Caco-2 (cell line): ENCODE measurements around the gene KRTAP4-6. TPM values are rescaled to one million over a fixed set of nuclear protein-coding genes. Genes with fewer than 3 reads are reported as not detected.
A peak's percentile ranks its signal among the peaks of the same experiment; 100 is the strongest.
"Not testable (repeated sequence)": the region's sequence is repeated elsewhere in the genome, so short reads cannot be mapped to it uniquely, and the experiment has no call there.

ENCODE experiments used
- BruUV-seq: library from RNA; stranded (reverse); fragments of 400-500 nt; replicated peaks from 2 replicates; lab custom pipeline; 2021; lab: Mats Ljungman, UMichigan
- CTCF ChIA-PET: fragments of 300-600 bp; sonication (Branson Sonifier 250); formaldehyde crosslinking; loops from one replicate; lab custom pipeline; 2022; ENCODE audit warnings: antibody characterized with exemption; lab: Charles Lee
- POLR2A ChIA-PET: fragments of 300-600 bp; sonication (Branson Sonifier 250); formaldehyde crosslinking; loops from one replicate; lab custom pipeline; 2022; ENCODE audit warnings: antibody characterized with exemption; lab: Charles Lee
- DNase-seq, 2 experiments: peaks; one replicate each; pipeline versions ENCODE4 v3.0.0 to v3.0.0-alpha.2; 2020 to 2022
- H3K27me3 ChIP-seq: replicated peaks from 2 replicates; pipeline ENCODE4 v1.6.0; 2011; ENCODE audit warnings: low read length; ENCODE audit not compliant: control insufficient read depth, insufficient read depth
- H3K36me3 ChIP-seq: 2 replicates; pipeline ENCODE4 v1.5.1; 2011; ENCODE audit warnings: low read length; ENCODE audit not compliant: control insufficient read depth, insufficient read depth
- H3K4me1 ChIP-seq: fragments of 250-450 bp; sonication (Bioruptor Pico); 2 replicates; pipeline ENCODE4 v1.5.1; 2020; ENCODE audit warnings: mild to moderate bottlenecking
- H3K4me3 ChIP-seq: 2 replicates; pipeline ENCODE4 v1.5.1; 2011; ENCODE audit warnings: low read depth, mild to moderate bottlenecking, control low read depth, low read length
- H3K9me3 ChIP-seq: fragments of 250-450 bp; sonication (Bioruptor Pico); 2 replicates; pipeline ENCODE4 v1.5.1; 2020; ENCODE audit warnings: mild to moderate bottlenecking, moderate library complexity
- H3K27ac Mint-ChIP-seq: one replicate; pipeline ENCODE4 v1.8.0; 2022; ENCODE audit warnings: mixed read lengths; ENCODE audit not compliant: unreplicated experiment
- H3K27me3 Mint-ChIP-seq: one replicate; pipeline ENCODE4 v1.8.0; 2022; ENCODE audit warnings: mixed read lengths; ENCODE audit not compliant: insufficient read depth, unreplicated experiment
- H3K36me3 Mint-ChIP-seq: one replicate; pipeline ENCODE4 v1.8.0; 2022; ENCODE audit warnings: mild to moderate bottlenecking, mixed read lengths; ENCODE audit not compliant: insufficient read depth, unreplicated experiment
- H3K4me1 Mint-ChIP-seq: one replicate; pipeline ENCODE4 v1.8.0; 2022; ENCODE audit warnings: low read depth, mixed read lengths; ENCODE audit not compliant: unreplicated experiment
- H3K4me3 Mint-ChIP-seq: one replicate; pipeline ENCODE4 v1.8.0; 2022; ENCODE audit warnings: mild to moderate bottlenecking, moderate library complexity, mixed read lengths; ENCODE audit not compliant: unreplicated experiment
- H3K9me3 Mint-ChIP-seq: one replicate; pipeline ENCODE4 v1.8.0; 2022; ENCODE audit warnings: mixed read lengths; ENCODE audit not compliant: unreplicated experiment
- intact Hi-C: fragments of 100-400 bp; cut with micrococcal nuclease; formaldehyde crosslinking; loops from one replicate; pipeline ENCODE4 v1.10.0; 2022; ENCODE audit not compliant: unreplicated experiment
- total RNA-seq: library from RNA; stranded (reverse); gene quantifications from 2 replicates; pipeline ENCODE4 v1.2.3, GENCODE V29; 2022
- TF ChIP-seq, protein P1 (sequence below), 2 experiments: fragments of 200-600 bp in 1 of 2; IDR thresholded peaks; 1 replicate in 1 of 2; 2 replicates in 1 of 2; pipeline versions ENCODE4 v1.5.1 to v1.8.0; 2011 to 2022; ENCODE audit warnings: antibody characterized with exemption in 1 of 2, control low read depth in 1 of 2, inconsistent platforms in 1 of 2, low read depth in 1 of 2, low read length in 1 of 2, mild to moderate bottlenecking in 1 of 2, moderate library complexity in 1 of 2; ENCODE audit not compliant: insufficient read depth in 1 of 2, severe bottlenecking in 1 of 2, unreplicated experiment in 1 of 2

The KRTAP4-6 gene
- total RNA-seq, 1 experiment from 2014 or later = not detected

GRCh38 chr17:41103896-41104295, 36.4 kb downstream of the KRTAP4-6 start:
- H3K36me3 Mint-ChIP-seq = no peaks in the 10 kb centered on the region
- DNase-seq = no peak
- H3K9me3 ChIP-seq = 0 out of 2 replicates have a peak, but pooled peaks cover 4% of the 10 kb centered on the region
- intact Hi-C loops = no loop called here
- H3K27me3 ChIP-seq = no peaks in the 10 kb centered on the region
- BruUV-seq = no TSS peak
- TF ChIP-seq, protein P1, sequence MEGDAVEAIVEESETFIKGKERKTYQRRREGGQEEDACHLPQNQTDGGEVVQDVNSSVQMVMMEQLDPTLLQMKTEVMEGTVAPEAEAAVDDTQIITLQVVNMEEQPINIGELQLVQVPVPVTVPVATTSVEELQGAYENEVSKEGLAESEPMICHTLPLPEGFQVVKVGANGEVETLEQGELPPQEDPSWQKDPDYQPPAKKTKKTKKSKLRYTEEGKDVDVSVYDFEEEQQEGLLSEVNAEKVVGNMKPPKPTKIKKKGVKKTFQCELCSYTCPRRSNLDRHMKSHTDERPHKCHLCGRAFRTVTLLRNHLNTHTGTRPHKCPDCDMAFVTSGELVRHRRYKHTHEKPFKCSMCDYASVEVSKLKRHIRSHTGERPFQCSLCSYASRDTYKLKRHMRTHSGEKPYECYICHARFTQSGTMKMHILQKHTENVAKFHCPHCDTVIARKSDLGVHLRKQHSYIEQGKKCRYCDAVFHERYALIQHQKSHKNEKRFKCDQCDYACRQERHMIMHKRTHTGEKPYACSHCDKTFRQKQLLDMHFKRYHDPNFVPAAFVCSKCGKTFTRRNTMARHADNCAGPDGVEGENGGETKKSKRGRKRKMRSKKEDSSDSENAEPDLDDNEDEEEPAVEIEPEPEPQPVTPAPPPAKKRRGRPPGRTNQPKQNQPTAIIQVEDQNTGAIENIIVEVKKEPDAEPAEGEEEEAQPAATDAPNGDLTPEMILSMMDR (IDR thresholded peaks at IDR 0.05; ENCODE audit: insufficient read depth in 1 of 2, low read depth in 1 of 2, low read length in 1 of 2, severe bottlenecking in 1 of 2, unreplicated experiment in 1 of 2) = no peak
- no peaks in the 10 kb centered on the region for H3K27me3 Mint-ChIP-seq
- peaks cover 10% of the 10 kb centered on the region; the same call in 1 of the 2 replicates for H3K4me1 ChIP-seq
- H3K36me3 ChIP-seq = no peaks in the 10 kb centered on the region
- no peak overlapping the region for H3K27ac Mint-ChIP-seq
- no peak overlapping the region for H3K4me3 Mint-ChIP-seq
- POLR2A ChIA-PET = no interaction called here
- no peaks in the 10 kb centered on the region for H3K9me3 Mint-ChIP-seq
- CTCF ChIA-PET = no interaction called here
- no peak overlapping the region for H3K4me3 ChIP-seq
- peaks cover 8% of the 10 kb centered on the region for H3K4me1 Mint-ChIP-seq

- H3K4me1 Mint-ChIP-seq = peaks cover 22% of the 10 kb centered on the region
- POLR2A ChIA-PET = no interaction called here
Measured at GRCh38 chr17:41101586-41102259, 38.6 kb downstream of the KRTAP4-6 start, which contains the start of gene KRTAP4-16. Gene KRTAP4-16 (minus strand): TSS chr17:41102209. CDS start chr17:41102209, 0 bp downstream.

DNA sequence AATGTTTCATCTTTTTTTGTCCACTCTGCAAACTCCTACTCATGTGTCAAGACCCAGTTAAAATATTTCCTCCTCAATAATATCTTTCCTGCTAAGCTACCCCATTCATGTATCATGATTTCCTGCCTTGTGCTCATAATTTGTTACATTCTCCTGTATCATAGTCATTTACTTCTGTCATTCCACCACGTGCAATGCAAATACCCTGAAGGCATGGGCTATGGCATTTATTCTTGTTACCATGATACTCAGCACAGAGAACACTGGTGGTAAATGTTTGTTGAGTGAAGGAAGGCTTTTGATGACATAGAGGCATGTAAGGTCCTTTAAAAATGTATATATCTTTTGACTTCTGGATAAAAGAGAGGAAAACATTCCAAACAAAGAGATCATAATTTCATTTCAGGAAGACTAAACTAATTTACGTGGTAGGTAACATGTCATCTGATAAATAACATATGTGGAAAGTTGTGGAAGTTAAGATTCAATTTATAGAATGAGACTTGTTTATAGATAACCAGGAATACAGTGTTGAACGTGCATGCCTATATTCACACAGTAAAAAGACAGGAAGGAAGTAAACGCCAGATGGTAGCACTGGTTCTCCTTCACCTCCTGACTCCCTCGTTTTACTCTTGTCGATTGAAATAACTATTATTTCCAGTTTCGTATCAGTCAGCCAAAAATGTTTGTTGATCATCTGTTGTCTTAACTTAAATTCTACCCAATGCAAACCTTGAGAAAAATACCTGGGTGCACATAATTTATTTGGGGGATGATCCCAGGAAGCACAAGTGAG, 40.5 kb downstream of the KRTAP4-6 start:
- peaks cover 22% of the 10 kb centered on the region for H3K4me1 Mint-ChIP-seq

More at GRCh38 chr17:41101586-41102259, 38.6 kb downstream of the KRTAP4-6 start, which contains the start of gene KRTAP4-16:
- Mint-ChIP-seq H3K27me3 (no peaks in the 10 kb centered on the region), H3K27ac (no peak within 1 kb of the TSS), H3K4me3 (no peak within 1 kb of the TSS), H3K36me3 (no peaks in the 10 kb centered on the region), H3K9me3 (no peaks in the 10 kb centered on the region)
- Histone ChIP-seq H3K9me3 (0 out of 2 replicates have a peak, but pooled peaks cover 4% of the 10 kb centered on the region), H3K27me3 (no peaks in the 10 kb centered on the region), H3K36me3 (no peaks in the 10 kb centered on the region), H3K4me3 (no peak within 1 kb of the TSS), H3K4me1 (peaks cover 10% of the 10 kb centered on the region; the same call in 1 of the 2 replicates)
- no TSS peak for BruUV-seq
- TF ChIP-seq, protein P1 (IDR thresholded peaks at IDR 0.05; ENCODE audit: insufficient read depth in 1 of 2, low read depth in 1 of 2, low read length in 1 of 2, severe bottlenecking in 1 of 2, unreplicated experiment in 1 of 2) = no peak
- CTCF ChIA-PET = no interaction called here
- DNase-seq = no peak
- intact Hi-C loops = no loop called here

More for the DNA sequence above, 40.5 kb downstream of the KRTAP4-6 start:
- H3K9me3 Mint-ChIP-seq, H3K4me3 Mint-ChIP-seq, H3K9me3 ChIP-seq, H3K4me3 ChIP-seq, H3K27me3 Mint-ChIP-seq, H3K36me3 Mint-ChIP-seq, CTCF ChIA-PET, H3K36me3 ChIP-seq, H3K27me3 ChIP-seq, POLR2A ChIA-PET, BruUV-seq, intact Hi-C loops: not testable (repeated sequence)
- DNase-seq = peak; percentile 57 to 60
- H3K4me1 ChIP-seq = peaks cover 10% of the 10 kb centered on the region; the same call in 1 of the 2 replicates
- peak overlapping the region; percentile 66 for H3K27ac Mint-ChIP-seq
